Left lobe of liver (tissue), 2 donors: ENCODE data around the gene ADARB2. TPM values are rescaled to one million over a fixed set of nuclear protein-coding genes. Genes with fewer than 3 reads are reported as not detected.
"Not testable (repeated sequence)": the region's sequence is repeated elsewhere in the genome, so short reads cannot be mapped to it uniquely, and the experiment has no call there.

Experiments
- ATAC-seq: fragments of 200-7000 bp; cut with Tn5 transposase; one replicate; pipeline ENCODE4 v1.9.1; 2020; ENCODE audit warnings: mild to moderate bottlenecking, moderate library complexity
- DNase-seq: peaks from one replicate; pipeline ENCODE4 v3.0.0-alpha.2; 2020; ENCODE audit warnings: low spot score
- total RNA-seq: library from RNA; stranded (reverse); gene quantifications from one replicate; pipeline ENCODE4 v1.2.1, GENCODE V29; 2021
- donor health status: DM: no; HTN: no; CAD: no; lungs with moderate emphysema.
- donor health status: DM: no; HTN: yes; CAD: no.

ADARB2 gene
- total RNA-seq, 1 donor from 2014 or later = 0.81 TPM

DNA sequence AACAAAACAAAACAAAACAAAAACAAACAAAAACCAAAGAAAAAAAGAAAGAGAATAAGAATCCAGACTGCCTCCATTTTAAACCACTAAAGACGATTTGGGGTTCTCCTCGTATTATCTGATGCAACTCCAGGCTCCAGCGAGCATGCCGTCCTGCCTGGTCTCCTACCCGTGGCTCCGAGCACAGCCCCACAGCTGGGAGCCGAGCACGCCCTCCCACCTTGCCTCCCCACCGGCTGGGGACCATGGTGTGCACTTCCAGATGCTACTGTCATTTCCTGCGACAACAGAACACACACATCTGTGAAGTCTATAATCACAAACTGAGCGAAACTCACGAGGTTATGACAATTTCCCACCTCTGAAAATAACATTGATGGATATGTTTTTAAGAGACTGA lies 113.1 kb downstream of the ADARB2 start:
- ATAC-seq (no peak), DNase-seq (peak; percentile 4)

- ATAC-seq (no peak), DNase-seq (no peak)
Observed at GRCh38 chr10:1620803-1621202, 116.5 kb downstream of the ADARB2 start.

DNA sequence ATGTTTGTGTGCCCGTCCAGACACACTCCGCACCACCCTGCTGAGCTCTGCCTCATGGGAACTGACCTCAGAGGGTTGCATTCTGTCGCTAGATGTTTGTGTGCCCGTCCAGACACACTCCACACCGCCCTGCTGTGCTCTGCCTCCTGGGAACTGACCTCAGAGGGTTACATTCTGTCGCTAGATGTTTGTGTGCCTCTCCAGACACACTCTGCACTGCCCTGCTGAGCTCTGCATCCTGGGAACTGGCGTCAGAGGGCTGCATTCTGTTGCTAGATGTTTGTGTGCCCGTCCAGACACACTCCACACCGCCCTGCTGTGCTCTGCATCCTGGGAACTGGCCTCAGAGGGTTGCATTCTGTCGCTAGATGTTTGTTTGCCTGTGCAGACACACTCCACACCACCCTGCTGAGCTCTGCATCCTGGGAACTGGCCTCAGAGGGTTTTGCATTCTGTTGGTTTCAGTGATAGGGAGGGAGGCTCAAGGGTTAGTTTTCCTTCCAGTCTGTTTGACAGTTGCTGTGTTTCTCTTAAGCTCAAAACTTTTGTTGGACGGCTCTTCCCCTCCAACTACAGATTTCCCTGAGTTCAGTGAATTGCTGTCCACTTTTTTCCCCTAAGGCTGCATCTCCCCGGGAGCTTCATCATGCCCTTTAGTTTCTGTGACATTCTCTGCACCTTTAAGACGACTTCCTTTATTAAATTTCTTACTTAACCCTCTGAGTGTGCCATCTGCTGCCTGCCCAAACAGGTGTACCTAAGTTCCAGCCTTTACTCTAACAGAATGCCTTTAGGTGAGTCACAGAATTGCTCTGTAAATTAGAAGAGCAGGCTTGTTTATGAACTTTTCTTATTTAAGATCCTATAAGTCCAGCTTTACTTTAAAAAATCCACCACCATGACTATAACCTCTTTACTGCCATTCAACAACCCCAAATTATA lies 119.7 kb downstream of the ADARB2 start:
- ATAC-seq = not testable (repeated sequence)

GRCh38 chr10:1616701-1617100 lies 120.6 kb downstream of the ADARB2 start:
- ATAC-seq, DNase-seq: not testable (repeated sequence)

More for the DNA sequence above, 119.7 kb downstream of the ADARB2 start:
- not testable (repeated sequence) for DNase-seq

DNA sequence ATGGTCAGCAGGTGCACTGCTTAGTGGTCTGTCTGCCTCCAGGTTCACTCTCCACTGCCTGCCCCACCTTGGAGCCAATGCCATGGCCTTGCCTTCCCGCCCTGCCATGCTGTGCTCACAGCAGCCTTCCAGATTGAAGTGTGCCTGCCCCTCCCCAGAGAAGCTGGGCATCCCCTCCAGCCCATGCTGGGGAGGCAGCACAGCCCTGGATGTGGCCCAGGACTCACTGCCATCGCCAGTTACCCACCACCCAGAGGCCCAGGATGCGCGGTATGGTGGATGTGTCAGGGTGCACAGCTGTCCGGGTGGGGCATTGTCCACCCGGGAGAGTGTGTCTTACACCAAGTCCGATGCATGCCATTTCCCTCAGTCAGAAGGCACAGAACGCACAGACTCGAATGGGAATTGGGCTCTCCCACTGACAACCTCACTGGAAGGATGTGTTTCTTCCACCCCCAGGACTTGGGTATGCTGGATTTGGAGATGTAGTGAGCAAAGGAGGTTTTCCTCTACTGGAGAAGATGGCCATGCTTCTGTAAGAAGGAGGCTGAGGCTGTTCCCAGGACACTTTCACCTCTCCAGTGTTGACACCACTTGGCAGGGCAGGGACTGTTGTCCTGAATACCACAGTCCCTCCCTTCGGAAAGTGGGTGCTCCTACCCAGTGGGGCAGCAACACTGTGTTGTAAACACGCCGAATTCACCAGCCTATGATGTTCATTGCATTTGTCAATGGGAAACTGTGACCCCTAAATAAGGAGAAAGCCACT lies 122.0 kb downstream of the ADARB2 start:
- peak; percentile 10 for DNase-seq
- no peak for ATAC-seq

DNA sequence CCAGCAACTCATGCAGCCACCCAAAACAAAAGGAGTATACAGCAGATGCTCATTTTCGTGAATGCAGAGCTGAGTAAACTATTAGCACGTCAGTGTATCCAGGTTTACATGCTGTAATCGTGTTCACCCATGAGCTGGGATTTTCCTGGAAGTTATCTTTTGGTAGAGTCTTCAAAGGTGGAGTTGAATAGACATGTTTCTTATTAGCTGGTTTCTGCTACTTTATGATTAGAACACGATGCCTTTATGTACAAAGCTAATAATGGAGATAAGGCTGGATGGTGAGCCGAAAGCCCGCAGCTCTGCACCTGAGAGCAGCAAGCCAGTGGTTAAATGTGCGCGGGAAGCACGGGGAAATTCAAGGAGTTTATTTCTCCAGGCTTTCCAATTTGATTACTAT lies 123.8 kb downstream of the ADARB2 start:
- DNase-seq = peak; percentile 14

GRCh38 chr10:1612908-1613307 lies 124.4 kb downstream of the ADARB2 start:
- DNase-seq (no peak), ATAC-seq (no peak)

More for the DNA sequence above, 123.8 kb downstream of the ADARB2 start:
- no peak for ATAC-seq

DNA sequence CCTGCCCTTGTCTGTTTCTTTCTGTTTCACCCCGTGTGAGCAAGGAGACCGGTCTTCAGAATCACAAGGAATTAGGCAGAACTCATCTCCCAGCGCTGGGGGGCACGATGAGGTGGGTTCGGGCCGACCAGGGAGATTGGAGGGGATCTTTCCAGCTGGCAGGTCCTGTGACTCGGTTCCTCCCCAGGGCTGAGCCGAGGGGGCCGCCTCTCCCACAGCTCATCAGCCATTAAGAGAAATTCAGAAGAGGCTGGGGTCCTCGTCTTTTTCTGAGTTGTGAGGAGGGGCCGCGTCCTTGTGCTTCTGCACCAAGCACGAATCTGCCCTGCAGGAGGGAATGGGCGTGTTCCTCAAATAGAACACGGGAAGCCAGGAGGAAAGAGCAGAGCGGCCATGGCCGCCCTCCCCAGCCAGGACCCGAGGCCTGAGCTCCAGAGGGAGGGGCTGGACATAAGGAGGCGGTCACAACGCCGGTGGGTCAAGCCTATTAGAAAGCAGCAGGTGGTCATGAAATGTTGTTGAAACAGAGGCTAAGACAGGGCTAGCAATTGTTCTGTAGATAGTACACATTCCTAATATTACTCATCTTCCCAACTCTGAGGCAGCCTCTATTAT lies 125.3 kb downstream of the ADARB2 start:
- peak; percentile 30 for DNase-seq
- ATAC-seq = no peak

GRCh38 chr10:1610986-1611770 lies 126.1 kb downstream of the ADARB2 start:
- ATAC-seq (no peak), DNase-seq (peak; percentile 7)

GRCh38 chr10:1609648-1609970 lies 127.7 kb downstream of the ADARB2 start:
- DNase-seq (peak; percentile 11), ATAC-seq (no peak)

- DNase-seq (peak; percentile 22), ATAC-seq (no peak)
Observed at GRCh38 chr10:1608851-1609647, 128.3 kb downstream of the ADARB2 start.

DNA sequence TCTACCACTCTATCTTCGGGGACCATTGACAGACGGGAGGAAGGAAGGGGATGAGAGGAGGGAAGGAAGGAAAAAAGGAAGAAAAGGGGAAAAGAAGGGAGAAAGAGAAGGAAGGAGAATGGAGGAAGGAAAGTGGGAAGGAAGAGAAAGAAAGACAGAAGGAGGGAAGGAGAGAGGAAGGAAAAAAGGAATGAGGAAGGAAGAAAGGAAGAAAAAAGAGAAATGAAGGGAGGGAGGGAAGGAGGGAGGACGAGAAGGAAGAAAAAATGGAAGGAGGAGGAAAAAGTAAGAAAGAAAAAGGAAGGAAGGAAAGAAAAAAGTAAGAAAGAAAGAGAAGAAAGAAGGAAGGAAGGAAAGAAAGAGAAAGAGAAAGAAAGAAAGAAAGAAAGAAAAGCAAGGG lies 128.9 kb downstream of the ADARB2 start:
- DNase-seq (no peak), ATAC-seq (no peak)

DNA sequence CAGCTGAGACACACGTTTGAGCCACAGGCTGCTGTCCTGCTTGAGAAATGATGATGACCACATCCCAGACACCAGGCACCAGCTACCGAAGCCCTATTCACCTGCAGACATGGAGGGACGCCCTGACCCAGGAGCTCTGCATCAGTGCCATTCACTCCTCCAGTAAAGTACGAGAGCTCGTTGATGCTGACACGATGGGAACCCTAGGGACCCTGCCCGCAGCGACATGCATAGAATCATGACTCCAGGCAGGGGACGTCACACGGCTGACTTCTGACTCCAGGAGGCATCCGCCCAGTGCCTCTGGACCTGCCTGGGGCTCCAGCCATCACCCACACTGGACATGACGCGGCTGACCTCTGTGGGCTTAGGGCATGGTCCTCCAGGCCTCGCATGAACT lies 129.9 kb downstream of the ADARB2 start:
- DNase-seq (peak; percentile 33), ATAC-seq (no peak)

DNA sequence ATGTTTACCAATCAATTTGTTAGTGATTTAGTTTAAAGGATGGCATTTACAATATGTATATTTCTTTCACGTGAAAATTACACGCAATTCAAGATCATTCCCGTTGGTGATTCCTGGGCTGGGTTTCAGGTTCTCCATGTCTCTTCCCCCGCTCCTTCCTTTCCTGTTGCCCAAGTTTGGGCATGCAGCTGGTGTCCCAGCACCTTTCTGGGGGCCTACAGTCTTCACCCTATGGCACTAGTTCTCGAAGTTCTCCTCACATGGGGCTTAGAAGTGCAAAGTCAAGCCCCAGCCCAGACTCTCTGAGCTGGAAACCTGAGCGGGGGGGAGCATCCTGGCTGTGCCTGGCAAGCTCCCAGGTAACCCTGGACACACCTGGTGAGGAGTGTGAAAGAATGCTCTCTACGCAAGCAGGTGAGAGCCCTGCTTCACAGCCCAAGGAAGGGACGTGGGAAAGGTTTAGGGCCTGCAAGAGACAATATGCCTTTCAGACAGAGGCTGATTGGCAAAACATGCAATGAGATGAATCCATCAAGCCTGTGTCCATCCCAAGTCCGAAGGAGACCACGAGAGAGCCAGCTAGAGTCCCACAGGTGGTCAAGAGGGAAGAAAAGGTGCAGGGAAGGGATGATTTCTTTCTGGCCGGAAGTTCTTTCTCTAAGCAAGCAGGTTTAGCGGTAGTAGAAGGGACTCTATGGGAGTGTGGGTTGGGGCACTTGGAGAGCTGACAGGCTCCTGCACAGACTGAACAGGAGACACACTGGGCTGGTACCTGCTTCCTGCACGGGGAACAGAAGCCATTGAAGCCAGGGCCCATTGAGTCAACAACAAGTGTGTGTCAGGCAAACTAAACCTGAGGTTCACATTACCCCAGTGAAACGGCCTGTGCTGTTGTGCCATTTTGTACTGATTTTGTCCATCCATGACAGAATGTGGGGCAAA lies 131.1 kb downstream of the ADARB2 start:
- DNase-seq (peak; percentile 12), ATAC-seq (no peak)

DNA sequence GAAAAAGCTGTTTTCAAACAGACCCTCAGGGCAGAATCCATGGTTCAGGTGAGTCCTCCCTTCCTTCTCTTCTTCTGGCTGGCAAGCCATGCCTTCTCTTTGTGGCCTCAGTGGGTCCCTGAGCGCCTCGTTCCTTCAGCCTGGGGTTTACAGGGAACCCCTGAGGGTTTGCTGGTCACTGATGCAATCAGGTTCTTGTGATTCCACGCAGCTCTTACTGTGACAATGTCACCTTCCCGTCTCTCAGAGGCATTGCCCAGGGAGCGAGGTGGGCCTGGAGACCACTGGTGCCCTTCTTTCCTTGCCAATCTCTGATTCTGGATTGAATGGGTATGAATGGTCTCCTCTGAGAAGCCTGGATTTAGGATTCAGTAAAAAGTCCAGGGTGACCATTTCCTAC lies 132.2 kb downstream of the ADARB2 start:
- ATAC-seq = no peak
- DNase-seq = peak; percentile 4

- DNase-seq (no peak), ATAC-seq (no peak)
Observed at GRCh38 chr10:1604246-1604645, 133.1 kb downstream of the ADARB2 start.

- DNase-seq (peak; percentile 5), ATAC-seq (no peak)
Observed at GRCh38 chr10:1603181-1603580, 134.1 kb downstream of the ADARB2 start.

DNA sequence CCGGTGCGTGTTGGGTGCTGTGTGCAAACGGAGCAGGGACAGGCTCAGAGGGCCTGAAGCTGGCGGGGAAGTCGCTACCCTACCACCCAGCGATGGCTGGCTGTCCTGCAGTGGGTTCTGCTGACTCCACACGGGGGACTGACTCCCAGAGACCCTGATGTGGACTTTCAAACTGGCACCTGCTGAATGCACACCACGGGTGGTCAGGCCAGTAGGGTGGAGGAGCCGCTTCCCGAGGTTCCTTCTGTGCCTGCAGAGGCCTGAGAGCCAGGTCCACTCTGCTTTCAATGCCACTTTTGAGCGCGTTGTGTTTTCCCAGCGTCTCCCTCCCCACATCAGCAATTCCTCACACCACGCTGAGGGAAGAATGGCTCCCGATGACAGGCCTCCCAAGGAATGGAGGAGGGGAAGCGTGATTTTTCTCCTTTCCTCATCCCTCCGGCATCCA lies 135.3 kb downstream of the ADARB2 start:
- ATAC-seq (no peak), DNase-seq (peak; percentile 7)

- ATAC-seq = no peak
- no peak for DNase-seq
Observed at GRCh38 chr10:1601406-1601805, 135.9 kb downstream of the ADARB2 start.
